Fibroblast of peridontal ligament (primary cell): Measurements from ENCODE around the gene EMC6.
A peak's percentile ranks its signal among the peaks of the same experiment; 100 is the strongest.

ENCODE experiments used
- DNase-seq: peaks from one replicate; pipeline ENCODE4 v3.0.0-alpha.2; 2010; ENCODE audit errors: extremely low read depth

EMC6 gene

DNA sequence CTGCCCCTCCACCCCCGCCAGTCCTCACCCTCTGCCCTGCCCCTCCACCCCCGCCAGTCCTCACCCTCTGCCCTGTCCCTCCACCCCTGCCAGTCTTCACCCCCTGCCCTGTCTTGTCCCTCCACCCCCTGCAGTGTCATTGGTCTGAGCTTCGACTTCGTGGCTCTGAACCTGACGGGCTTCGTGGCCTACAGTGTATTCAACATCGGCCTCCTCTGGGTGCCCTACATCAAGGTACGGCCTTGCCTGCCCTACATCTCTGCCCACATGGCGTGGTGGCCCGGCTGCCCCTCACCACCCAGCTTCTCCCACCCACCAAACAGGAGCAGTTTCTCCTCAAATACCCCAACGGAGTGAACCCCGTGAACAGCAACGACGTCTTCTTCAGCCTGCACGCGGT is 12.3 kb upstream of the EMC6 start:
- DNase-seq, result no peak

DNA sequence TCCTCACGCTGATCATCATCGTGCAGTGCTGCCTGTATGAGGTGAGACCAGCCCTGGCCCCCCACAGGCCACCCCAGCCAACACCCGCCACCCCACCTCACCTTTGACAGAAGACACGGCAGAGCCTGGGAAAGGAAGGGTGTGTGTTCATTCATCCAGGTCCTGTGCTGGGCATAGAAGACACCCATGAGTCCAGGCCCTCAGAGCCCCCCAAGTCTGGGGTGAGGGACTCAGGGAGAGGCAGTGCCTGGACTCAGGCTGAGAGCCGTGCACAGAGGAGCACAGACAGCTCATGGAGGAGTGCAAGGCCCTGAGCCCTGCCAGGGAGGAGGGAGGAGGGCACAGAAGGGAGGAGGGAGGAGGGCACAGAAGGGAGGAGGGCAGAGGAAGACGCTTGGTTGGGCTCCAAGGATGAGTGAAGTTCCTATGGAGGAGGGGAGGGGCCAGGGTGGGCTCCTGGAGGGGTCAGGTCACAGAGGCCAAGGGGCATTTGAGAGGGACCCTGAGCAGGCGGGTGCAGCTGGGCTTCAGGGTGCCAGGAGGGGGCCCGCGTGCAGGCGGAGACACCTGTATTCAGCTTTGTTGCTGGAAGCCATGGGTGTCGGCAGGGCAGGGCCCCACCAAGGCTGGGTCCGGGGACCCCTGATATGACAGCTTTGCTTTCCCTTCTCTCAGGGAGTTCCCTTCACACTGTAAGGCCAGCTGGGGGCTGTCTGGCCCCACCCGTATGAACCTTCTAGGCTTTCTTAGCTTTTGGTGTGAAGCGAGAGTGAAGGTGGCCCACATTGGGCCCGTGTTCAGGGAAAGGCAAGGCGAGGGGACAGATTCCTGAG is 11.6 kb upstream of the EMC6 start:
- DNase-seq, result no peak

DNA sequence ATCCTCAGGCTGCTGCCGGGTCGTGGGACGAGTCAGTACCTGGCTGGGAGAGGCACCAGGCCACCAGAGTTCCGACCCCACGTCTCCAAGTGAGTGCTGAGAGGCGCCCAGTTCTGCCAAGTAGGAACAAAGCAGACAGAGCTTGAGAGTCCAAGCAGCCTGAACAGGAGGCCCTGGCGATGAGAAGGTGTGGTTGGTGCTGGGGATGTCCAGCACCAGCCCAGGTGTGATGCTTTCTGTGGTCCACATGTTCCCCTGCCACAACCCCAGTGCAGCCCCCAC is 11.1 kb upstream of the EMC6 start:
- DNase-seq, result no peak

DNA sequence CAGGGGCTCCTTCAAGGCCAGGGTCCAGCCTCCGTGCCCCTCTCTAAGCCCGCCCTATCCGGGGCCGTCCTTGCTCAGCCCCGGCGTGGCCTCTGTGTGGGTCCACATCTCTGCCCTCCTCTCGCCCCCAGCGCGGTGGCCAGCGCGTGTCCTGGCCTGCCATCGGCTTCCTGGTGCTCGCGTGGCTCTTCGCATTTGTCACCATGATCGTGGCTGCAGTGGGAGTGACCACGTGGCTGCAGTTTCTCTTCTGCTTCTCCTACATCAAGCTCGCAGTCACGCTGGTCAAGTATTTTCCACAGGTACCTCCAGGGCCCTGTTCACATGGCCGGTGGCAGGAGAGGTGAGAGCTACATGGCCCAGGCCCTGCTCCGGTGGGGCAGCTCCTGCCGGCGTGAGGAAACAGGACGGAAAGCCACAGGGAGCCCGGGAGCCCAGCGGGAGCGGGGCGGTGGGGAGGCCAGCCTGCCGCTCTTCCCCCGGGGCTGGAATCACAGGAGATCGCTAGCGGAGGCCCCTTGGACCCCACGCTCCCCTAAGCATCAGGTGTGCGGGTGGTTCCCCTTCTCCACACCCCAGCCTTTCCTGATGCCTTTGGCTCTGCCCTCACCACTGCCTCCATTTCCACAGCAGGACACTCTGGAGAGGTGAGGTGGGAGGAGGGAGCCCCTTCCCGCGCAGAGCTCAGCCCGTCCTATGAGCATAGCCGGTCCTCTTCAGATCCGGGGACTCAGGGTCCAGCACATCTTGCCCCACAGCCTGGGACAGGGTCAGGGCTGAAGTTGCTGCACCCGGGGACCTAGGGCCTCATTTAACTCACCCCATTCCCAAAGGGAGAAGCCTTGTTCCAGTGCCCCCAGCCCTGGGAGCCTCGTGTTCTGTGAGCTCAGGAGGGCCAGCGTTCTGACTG is 10.5 kb upstream of the EMC6 start:
- DNase-seq, result no peak

- DNase-seq, result no peak
Measured at GRCh38 chr17:3658784-3659449, 9.7 kb upstream of the EMC6 start.

DNA sequence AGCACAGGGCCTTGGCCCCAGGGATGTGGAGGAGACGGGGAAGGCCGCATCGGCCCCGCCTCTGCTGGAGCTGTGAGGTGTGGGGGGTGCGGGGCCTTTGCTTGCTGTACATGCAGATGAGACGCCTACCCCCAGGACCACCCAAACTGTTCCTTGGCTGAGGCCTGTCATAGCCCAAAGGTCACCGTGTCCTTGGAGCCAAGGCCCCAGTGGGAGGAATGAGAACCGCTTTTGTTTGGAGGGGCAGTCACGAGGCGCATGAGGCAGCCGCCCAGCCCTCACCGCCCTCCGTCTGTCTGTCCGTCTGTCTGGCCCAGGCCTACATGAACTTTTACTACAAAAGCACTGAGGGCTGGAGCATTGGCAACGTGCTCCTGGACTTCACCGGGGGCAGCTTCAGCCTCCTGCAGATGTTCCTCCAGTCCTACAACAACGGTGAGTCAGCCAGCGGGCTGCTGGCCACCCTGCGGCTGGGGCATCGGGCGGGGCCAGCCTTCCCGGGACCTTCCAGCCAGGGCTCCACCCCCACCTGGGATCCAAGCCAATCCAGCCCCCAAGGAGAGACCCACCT is 9.0 kb upstream of the EMC6 start:
- DNase-seq, result peak; percentile 55

- no peak for DNase-seq
Measured at GRCh38 chr17:3660311-3660891, 8.2 kb upstream of the EMC6 start.

DNA sequence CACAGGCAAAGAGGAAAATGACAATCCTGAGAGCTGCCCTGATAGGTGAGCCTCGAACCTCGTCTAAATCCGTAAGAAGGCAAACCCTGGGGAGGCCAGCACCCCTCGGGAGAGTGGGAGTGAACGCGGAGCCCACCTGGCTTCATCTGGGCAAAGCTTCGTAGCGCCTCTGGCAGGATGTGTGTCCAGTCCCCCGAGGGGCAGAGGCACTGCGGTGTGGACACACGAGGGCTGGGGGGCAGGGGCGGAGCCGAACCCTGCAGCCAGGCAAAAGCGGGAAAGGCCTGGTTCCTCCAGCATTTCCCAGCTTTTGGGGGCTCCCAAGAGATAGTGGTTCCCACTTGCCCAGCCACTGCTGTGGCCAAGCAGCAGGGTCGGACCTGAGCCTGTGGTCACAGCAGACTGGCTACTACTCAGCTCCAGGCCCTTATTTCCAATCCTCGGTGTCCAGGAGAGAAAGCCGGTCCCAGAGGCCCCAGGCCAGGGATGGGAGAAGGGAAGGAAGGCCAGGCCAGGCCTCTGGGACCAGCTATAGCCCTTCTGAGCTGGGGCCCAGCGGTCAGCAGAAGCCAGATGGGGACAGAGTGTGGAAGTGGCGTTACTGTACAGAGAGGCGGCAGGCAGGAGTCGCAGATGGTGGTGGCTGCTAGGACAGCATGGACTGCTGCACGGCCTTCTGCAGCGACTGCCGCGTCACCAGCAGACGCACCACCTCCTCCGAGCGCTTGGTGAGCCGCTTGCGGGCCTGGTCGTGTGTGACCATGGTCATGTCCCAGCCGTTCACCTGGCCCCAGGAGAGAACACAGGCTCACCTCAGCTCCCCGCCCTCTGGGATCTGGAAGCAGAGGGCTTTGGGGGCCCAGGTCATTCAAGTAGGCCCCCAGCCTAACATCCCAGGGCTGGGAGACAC is 5.3 kb upstream of the EMC6 start:
- no peak for DNase-seq

DNA sequence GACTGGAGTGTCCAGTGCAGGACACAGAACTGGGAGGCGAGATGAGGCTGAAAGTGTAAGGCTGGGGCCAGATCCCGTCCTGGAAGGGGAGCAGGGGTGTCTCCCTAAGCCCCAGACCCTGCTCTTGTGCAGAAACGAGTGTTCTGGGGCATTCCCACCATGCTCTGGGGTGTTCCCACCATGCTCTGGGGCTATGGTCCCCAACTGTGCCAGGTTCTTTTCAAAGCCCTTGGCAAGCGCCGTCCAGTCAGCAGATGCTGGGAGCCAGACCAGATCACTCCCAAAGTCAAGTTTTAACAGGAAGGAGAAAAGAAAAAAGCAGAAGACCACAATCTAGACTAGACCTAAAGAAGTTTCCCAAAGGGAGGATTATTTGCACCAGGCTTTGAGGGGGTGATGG is 2.8 kb upstream of the EMC6 start:
- no peak for DNase-seq

DNA sequence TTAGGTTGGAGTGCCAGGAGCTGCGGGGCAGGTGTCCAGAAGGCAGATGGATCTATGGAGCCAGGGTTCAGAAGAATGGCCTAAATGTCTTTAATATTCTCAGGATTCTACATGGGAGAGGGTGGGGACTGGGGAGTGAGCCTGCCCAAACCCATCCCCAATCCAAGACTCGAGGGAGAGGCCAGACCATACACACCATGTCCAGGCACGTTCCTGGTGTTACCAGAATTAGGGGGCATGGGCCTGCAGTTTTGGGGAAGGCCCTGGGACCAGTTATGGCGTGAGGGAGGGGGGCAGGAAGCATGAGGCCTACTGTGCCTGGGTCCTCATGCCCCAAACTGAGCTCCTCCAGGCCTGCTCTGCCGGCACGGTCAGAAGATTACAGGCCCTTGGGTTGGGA is 2.1 kb upstream of the EMC6 start:
- DNase-seq, result no peak

- peak; percentile 90 for DNase-seq
Measured at GRCh38 chr17:3667366-3668278, 990 bp upstream of the EMC6 start.

- no peak for DNase-seq
Measured at GRCh38 chr17:3669085-3669347, 404 bp downstream of the EMC6 start.

GRCh38 chr17:3669548-3669947 is 936 bp downstream of the EMC6 start:
- DNase-seq, result no peak

DNA sequence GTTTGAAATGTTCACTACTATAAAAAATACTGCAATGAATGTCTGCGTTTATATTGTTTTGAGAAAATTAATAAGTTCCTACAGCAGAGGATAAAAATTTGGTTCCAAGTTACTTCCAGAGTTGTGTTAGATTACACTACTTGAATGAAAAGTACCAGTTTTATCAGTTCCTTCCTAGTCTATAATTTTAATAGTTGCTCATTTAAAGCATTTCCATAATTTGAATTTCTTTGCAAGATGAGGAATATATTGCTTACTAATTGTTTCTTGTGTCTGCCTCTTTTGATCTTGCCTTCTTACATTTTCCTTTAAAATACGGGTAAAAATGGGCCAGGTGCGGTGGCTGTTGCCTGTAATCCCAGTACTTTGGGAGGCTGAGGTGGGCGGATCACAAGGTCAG is 4.0 kb downstream of the EMC6 start:
- DNase-seq, result no peak

GRCh38 chr17:3675886-3676285 is 7.3 kb downstream of the EMC6 start:
- no peak for DNase-seq

DNA sequence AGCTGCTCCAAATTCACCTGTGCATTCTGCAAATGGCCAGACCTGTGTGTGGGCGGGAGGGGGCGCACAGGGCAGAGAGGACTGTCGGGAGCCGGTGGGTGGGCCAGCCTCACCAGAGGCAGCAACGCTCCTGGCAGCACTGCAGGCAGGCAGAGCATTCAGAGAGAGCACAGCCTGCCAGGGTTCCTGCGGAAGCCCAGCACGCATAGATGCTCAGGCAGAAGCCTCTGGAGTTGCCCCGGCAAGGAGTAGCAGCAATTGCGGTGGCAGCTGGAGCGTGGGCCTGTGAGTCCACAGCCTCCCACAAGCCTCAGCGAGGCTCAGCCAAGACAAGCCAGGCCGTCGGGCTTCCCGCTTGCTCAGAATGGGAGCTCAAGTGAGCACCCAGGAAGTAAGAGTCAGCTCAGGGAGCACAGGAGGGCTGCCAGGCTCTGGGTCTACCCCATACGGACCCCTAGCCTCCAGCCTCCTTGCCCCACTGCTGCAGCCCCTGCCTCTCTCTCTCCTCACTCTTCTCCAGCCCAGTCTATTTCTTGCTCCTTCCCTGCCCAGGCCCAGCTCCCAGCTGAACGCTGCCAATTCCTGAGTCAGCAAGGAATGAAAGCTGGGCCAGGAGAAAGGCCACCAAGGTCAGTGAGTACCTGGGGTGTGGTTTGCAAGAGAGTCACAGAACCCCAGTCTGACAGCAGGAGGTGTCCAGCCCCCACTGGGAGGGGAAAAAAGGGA is 9.6 kb downstream of the EMC6 start:
- no peak for DNase-seq

GRCh38 chr17:3678821-3679530 is 10.4 kb downstream of the EMC6 start:
- DNase-seq, result no peak

DNA sequence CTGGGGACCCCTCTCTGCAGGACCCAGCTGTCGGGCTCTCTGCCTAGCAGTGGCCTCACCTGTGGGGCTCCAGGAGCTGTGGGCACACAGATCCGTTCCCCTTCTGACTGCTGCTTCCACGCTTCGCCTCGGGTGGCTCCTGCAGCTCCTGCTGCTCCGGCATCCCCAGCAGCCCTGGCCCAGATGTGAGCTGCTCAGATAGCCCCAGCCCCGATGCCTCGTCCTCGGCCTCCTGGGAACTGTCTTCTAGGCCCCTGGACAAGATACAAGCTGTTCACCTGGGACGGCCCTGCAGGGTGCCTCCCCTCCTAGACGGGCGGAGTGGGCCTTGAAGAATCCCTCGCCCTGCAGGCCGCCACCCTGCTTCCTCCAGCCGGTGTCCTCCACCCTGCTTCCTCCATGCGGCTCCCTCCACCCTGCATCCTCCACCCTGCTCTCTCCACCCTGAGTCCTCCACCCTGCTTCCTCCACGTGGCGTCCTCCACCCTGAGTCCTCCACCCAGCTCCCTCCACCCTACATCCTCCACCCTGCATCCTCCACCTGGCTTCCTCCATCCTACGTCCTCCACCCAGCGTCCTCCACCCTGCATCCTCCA is 11.0 kb downstream of the EMC6 start:
- no peak for DNase-seq
